Peyer's patch (tissue), 4 donors: Measurements from ENCODE around the gene PYGB. TPM values are rescaled to one million over a fixed set of nuclear protein-coding genes. Genes with fewer than 3 reads are reported as not detected.

Experiments
- DNase-seq, 3 donors: peaks; one replicate each; pipeline ENCODE4 v3.0.0-alpha.2; 2017 to 2019
- H3K27ac ChIP-seq, 4 donors: fragments of 200-600 bp; sonication (generic); one replicate each; pipeline ENCODE4 v1.5.1; 2016 to 2019
- H3K27me3 ChIP-seq, 2 donors: fragments of 200-600 bp; sonication (generic); one replicate each; pipeline ENCODE4 v1.5.1; 2019
- H3K36me3 ChIP-seq, 3 donors: fragments of 200-600 bp; sonication (generic); one replicate each; pipeline ENCODE4 v1.5.1; 2016 to 2019
- H3K4me1 ChIP-seq, 4 donors: fragments of 200-600 bp; sonication (generic); one replicate each; pipeline ENCODE4 v1.5.1; 2016 to 2019
- H3K4me3 ChIP-seq, 4 donors: fragments of 200-600 bp; sonication (generic); 1 replicate in 3 of 4; 2 replicates in 1 of 4; pipeline ENCODE4 v1.5.1; 2016 to 2019; ENCODE audit warnings: mild to moderate bottlenecking in 1 of 4
- H3K9me3 ChIP-seq, 4 donors: fragments of 200-600 bp; sonication (generic); one replicate each; pipeline ENCODE4 v1.5.1; 2016 to 2019; ENCODE audit warnings: mild to moderate bottlenecking in 1 of 4
- POLR2A ChIP-seq, 2 donors: fragments of 450-650 bp; IDR thresholded peaks; one replicate each; pipeline ENCODE4 v1.5.1; 2017; ENCODE audit warnings: antibody characterized with exemption in 2 of 2, mild to moderate bottlenecking in 2 of 2, moderate library complexity in 2 of 2
- total RNA-seq, 4 donors: library from RNA; depleted of rRNA; stranded (reverse); fragments of >200 nt; gene quantifications; one replicate each; pipeline ENCODE4 v1.1.0, GENCODE V29; 2016
- TF ChIP-seq, protein P1 (sequence below), 6 experiments: fragments of 450-650 bp in 4 of 6; fragments of 200-600 bp in 2 of 6; sonication (generic) in 1 of 6; IDR thresholded peaks; one replicate each; pipeline ENCODE4 v1.5.1; 2017 to 2019; ENCODE audit warnings: antibody characterized with exemption in 6 of 6, mild to moderate bottlenecking in 3 of 6, moderate library complexity in 1 of 6

Gene PYGB
- total RNA-seq, 4 donors from 2014 or later: 88.3 to 154 (median 124) TPM

DNA sequence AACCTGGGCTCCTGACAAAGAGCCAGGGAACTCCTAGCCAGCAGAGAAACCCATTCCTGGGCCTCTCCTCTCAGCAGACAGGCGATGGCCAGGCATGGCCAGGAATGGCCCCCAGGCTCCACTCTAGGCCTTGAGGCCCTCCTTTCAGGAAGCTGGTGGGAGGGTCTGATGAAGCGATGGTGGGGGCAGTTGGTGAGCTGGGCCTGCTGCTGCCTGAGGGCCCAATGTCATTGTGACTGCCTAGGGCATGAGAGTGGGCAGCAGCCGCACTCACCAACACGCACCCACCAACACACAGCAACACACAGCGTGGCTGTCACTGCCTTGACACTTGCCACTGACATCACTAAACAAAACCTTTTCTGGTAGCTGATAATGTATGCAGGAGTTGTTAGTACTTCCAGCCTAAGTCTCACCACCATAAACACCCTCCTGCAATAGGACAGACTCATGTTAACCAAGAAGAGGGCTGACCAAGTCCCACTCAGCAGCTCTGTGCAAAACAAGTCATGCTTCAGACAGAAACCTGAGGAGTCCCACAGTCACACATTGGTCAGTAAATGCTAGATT is 73.5 kb downstream of the PYGB start:
- peak overlapping the region in 2 of 4 donors; percentile 23 to 43 for H3K27ac ChIP-seq
- H3K27me3 ChIP-seq: no peaks in the 10 kb centered on the region
- DNase-seq: peak in 1 of 3 donors; percentile 34
- H3K4me1 ChIP-seq: peaks cover 4 to 30% (median 6%) of the 10 kb centered on the region in 4 donors
- H3K36me3 ChIP-seq: peaks cover 0 to 34% (median 0%) of the 10 kb centered on the region in 3 donors
- H3K4me3 ChIP-seq: no peak overlapping the region
- no peaks in the 10 kb centered on the region for H3K9me3 ChIP-seq
- TF ChIP-seq, protein P1, sequence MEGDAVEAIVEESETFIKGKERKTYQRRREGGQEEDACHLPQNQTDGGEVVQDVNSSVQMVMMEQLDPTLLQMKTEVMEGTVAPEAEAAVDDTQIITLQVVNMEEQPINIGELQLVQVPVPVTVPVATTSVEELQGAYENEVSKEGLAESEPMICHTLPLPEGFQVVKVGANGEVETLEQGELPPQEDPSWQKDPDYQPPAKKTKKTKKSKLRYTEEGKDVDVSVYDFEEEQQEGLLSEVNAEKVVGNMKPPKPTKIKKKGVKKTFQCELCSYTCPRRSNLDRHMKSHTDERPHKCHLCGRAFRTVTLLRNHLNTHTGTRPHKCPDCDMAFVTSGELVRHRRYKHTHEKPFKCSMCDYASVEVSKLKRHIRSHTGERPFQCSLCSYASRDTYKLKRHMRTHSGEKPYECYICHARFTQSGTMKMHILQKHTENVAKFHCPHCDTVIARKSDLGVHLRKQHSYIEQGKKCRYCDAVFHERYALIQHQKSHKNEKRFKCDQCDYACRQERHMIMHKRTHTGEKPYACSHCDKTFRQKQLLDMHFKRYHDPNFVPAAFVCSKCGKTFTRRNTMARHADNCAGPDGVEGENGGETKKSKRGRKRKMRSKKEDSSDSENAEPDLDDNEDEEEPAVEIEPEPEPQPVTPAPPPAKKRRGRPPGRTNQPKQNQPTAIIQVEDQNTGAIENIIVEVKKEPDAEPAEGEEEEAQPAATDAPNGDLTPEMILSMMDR (IDR thresholded peaks at IDR 0.05): no peak
- TF ChIP-seq POLR2A (IDR thresholded peaks at IDR 0.05): no peak

DNA sequence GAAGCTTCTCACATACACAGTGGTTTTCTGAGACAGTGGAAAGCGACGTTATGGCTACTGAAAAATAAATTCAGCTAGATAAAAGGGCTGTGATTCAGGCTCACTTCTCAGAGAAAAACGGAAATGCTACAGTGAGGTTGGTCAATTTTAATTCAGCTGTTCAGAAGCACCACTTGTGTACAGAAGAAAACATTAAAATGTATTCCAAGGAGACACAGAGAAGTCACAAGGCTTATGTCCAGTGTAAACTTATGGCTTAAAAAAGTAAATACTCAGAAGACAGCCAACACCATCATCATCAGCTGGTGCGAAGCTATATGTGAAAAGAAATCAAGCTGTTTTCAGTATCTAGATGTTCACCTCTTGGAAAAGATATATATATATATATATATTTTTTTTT is 74.1 kb downstream of the PYGB start:
- Histone ChIP-seq H3K36me3 (peaks cover 0 to 27% (median 0%) of the 10 kb centered on the region in 3 donors), H3K9me3 (no peaks in the 10 kb centered on the region), H3K27me3 (no peaks in the 10 kb centered on the region), H3K4me3 (no peak overlapping the region), H3K27ac (peak overlapping the region in 1 of 4 donors; percentile 43), H3K4me1 (peaks cover 4 to 30% (median 6%) of the 10 kb centered on the region in 4 donors)
- TF ChIP-seq, protein P1 (IDR thresholded peaks at IDR 0.05): no peak
- no peak for TF ChIP-seq POLR2A (IDR thresholded peaks at IDR 0.05)
- DNase-seq: no peak

DNA sequence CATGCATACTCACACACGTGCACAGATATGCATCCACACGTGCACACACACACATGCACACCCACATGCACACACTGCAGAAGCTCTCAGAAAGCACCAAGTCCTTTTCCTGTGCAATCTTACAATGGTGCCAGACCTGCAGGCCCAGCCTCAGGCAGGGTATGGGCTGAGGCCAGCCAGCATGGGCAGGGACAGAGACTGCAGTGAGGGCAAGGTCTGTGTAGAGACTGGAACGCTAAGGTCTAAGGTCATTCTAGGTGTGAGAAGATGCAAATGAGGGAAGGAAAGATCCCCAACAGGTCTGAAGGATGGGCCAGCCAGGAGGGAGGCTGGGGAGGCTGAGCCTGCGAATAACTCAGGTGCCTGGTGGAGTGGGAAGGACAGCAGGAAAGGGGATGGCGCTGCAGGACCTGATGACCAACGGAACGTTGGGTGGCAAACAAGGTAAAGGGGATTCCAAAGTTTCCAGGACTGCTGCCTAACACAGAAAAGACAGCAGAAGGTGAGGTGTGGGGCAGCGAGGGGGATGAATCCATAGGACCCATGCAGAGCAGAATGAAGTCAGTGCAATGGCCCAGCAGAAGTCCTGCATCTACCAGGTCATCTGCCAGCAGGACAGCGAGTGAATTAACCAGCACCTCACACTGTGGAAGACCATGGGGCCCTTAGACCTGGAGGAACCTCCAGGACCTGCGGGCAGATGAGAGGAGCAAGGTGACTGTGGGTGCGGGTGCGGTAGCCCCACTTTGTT is 75.8 kb downstream of the PYGB start:
- peak in 2 of 3 donors; percentile 66 to 72 for DNase-seq
- H3K9me3 ChIP-seq: no peaks in the 10 kb centered on the region
- H3K4me1 ChIP-seq: peaks cover 4 to 25% (median 6%) of the 10 kb centered on the region in 4 donors
- H3K27ac ChIP-seq: peak overlapping the region in 2 of 4 donors; percentile 0 to 52
- H3K36me3 ChIP-seq: peaks cover 0 to 26% (median 0%) of the 10 kb centered on the region in 3 donors
- H3K27me3 ChIP-seq: no peaks in the 10 kb centered on the region
- no peak overlapping the region for H3K4me3 ChIP-seq
- no peak for TF ChIP-seq POLR2A (IDR thresholded peaks at IDR 0.05)
- TF ChIP-seq, protein P1 (IDR thresholded peaks at IDR 0.05): no peak

DNA sequence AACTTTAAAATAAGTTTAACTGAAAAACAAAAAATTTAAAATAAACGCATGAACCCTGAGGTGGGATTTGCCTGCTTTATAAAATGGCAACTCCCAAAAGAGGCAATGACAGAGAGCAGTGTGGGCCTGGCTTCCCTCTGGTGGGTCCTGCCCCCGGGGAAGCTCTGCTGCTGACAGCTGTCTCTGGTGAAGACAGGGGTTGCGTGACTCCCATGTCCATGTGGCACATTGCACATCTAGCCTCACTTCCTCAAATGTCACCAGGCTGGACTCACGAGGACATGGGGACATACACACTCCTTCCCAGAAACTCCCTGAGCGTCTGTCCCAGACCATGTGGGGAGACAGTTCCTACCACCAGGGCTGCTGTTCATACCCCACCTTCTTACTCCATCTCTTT is 76.5 kb downstream of the PYGB start:
- H3K27me3 ChIP-seq: no peaks in the 10 kb centered on the region
- TF ChIP-seq, protein P1 (IDR thresholded peaks at IDR 0.05): no peak
- TF ChIP-seq POLR2A (IDR thresholded peaks at IDR 0.05): no peak
- no peak overlapping the region for H3K4me3 ChIP-seq
- peak overlapping the region in 1 of 4 donors; percentile 0 for H3K27ac ChIP-seq
- DNase-seq: peak in 1 of 3 donors; percentile 67
- H3K9me3 ChIP-seq: no peaks in the 10 kb centered on the region
- H3K4me1 ChIP-seq: peaks cover 0 to 25% (median 3%) of the 10 kb centered on the region in 4 donors
- peaks cover 0 to 26% (median 0%) of the 10 kb centered on the region in 3 donors for H3K36me3 ChIP-seq

DNA sequence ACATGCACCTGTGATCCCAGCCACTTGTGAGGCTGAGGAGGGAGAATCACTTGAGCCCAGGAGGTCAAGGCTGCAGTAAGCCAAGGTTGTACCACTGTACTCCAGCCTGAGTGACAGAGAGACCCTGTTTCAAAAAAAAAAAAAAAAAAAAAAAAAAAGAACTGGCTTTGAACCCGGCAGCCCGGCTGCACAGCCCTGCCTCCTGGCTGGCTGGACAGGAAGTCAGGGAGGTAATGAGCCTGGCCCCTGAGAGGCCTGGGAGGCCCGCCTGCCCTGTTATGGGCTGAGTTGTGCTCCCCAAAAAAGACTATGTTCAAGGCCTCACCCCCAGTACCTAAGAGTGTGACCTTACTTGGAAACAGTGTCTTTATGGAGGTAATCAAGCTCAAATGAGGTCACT is 77.2 kb downstream of the PYGB start:
- Histone ChIP-seq H3K27me3 (no peaks in the 10 kb centered on the region), H3K4me3 (no peak overlapping the region), H3K36me3 (peaks cover 0 to 22% (median 0%) of the 10 kb centered on the region in 3 donors), H3K27ac (no peak overlapping the region), H3K9me3 (no peaks in the 10 kb centered on the region), H3K4me1 (peaks cover 0 to 25% (median 3%) of the 10 kb centered on the region in 4 donors)
- no peak for DNase-seq
- no peak for TF ChIP-seq POLR2A (IDR thresholded peaks at IDR 0.05)
- TF ChIP-seq, protein P1 (IDR thresholded peaks at IDR 0.05): no peak
